ENCODE measurements around the gene TEK.

- TF ChIP-seq POLR2A (IDR thresholded peaks at IDR 0.05) (no peak), CTCF (IDR thresholded peaks at IDR 0.05) (no peak), EP300 (IDR thresholded peaks at IDR 0.05) (no peak)
Observed at GRCh38 chr9:27110181-27110580, 1.2 kb downstream of the TEK start.
